Astrocyte of the spinal cord (primary cell): ENCODE results near the gene VRK1.

Experiments used
- DNase-seq: peaks from one replicate; pipeline ENCODE4 v3.0.0; 2011; ENCODE audit warnings: low read depth, low spot score
- H3K4me3 ChIP-seq: 2 replicates; pipeline ENCODE4 v1.5.1; 2011; ENCODE audit warnings: low read depth, mild to moderate bottlenecking, low read length, moderate library complexity
- CTCF ChIP-seq: IDR thresholded peaks from 2 replicates; pipeline ENCODE4 v1.5.1; 2012; ENCODE audit warnings: low read depth, mild to moderate bottlenecking, low read length, inconsistent platforms
- in situ Hi-C: cut with HindIII; loops from 2 replicates; pipeline ENCODE4 v1.10.0; 2017; ENCODE audit warnings: low sequenced_read_pairs

VRK1 gene

GRCh38 chr14:96930526-96930925 is 133.3 kb downstream of the VRK1 start:
- no peak overlapping the region for H3K4me3 ChIP-seq
- no peak for TF ChIP-seq CTCF

More at GRCh38 chr14:96930526-96930925, 133.3 kb downstream of the VRK1 start:
- no peak for DNase-seq
- in situ Hi-C loops: no loop called here
